Immature natural killer cell (primary cell): ENCODE data around the gene FADS1. TPM values are rescaled to one million over a fixed set of nuclear protein-coding genes. Genes with fewer than 3 reads are reported as not detected.

ENCODE experiments used
- DNase-seq, 3 donors: peaks; one replicate each; pipeline ENCODE4 v3.0.0; 2022; ENCODE audit warnings: mixed read lengths in 1 of 3
- H3K27ac Mint-ChIP-seq, 6 donors: one replicate each; pipeline ENCODE4 v1.8.0; 2020; ENCODE audit warnings: mixed read lengths in 6 of 6, mild to moderate bottlenecking in 5 of 6, inconsistent platforms in 4 of 6, moderate library complexity in 3 of 6
- H3K27me3 Mint-ChIP-seq, 3 donors: one replicate each; pipeline ENCODE4 v1.8.0; 2020 to 2021; ENCODE audit warnings: low read depth in 3 of 3, mild to moderate bottlenecking in 3 of 3, mixed read lengths in 3 of 3, moderate library complexity in 3 of 3, inconsistent platforms in 1 of 3
- H3K36me3 Mint-ChIP-seq, 3 donors: one replicate each; pipeline ENCODE4 v1.8.0; 2020; ENCODE audit warnings: mixed read lengths in 3 of 3, inconsistent platforms in 2 of 3, mild to moderate bottlenecking in 2 of 3
- H3K4me1 Mint-ChIP-seq, 2 donors: one replicate each; pipeline ENCODE4 v1.8.0; 2020; ENCODE audit warnings: inconsistent platforms in 2 of 2, mild to moderate bottlenecking in 2 of 2, mixed read lengths in 2 of 2, moderate library complexity in 1 of 2
- H3K4me3 Mint-ChIP-seq, 5 donors: one replicate each; pipeline ENCODE4 v1.8.0; 2020; ENCODE audit warnings: mild to moderate bottlenecking in 5 of 5, mixed read lengths in 5 of 5, inconsistent platforms in 3 of 5, moderate library complexity in 3 of 5
- H3K9me3 Mint-ChIP-seq, 6 donors: one replicate each; pipeline ENCODE4 v1.8.0; 2020; ENCODE audit warnings: mild to moderate bottlenecking in 6 of 6, mixed read lengths in 6 of 6, inconsistent platforms in 4 of 6, moderate library complexity in 3 of 6
- polyA plus RNA-seq, 3 donors: library from polyadenylated mRNA; unstranded; fragments of 300-500 nt; fragmentation: Illumina TruSeq; gene quantifications; one replicate each; pipeline ENCODE4 v1.2.3, GENCODE V29; 2021

The FADS1 gene
- polyA plus RNA-seq, 3 donors from 2014 or later, result 11.5 to 18.7 (median 17.7) TPM

DNA sequence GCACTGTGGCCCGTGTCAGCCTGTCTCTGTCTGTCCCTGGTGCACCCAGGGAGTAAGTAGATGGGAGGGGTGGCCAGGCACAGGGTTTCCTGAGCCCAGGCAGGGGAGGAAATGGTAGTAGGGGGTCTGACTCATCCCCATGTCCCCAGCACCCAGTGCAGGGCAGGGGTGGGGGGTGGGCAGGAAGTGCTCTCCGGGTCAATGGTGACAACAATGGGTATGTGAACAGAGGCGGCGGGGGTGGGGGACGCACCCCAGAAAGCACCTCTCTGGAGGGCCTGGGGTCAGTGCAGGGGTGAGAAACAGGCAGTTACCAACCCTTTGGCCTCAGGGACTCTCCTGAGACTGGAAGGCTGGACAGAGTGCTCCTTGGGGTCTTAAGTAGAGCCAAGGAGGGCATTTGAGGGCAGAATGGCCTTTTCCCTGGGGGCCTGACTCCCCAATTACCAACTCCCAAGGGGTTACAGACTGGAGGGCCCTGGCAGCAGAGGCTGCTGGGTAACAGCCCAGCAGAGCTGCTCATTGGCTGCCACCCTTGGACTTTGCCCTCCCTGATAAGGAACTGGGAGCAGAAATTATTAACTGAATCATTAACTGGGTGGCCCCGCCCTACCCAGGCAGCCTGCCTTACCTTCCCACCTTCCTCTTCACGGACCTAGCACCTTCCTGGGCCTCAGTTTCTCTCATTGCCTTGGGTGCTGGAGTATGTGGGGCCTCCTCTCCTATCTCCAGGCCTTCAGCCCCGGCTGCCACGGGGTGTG is 60.2 kb downstream of the FADS1 start:
- Mint-ChIP-seq H3K27me3 (peaks cover 1 to 2% (median 2%) of the 10 kb centered on the region in 3 donors), H3K9me3 (no peaks in the 10 kb centered on the region), H3K4me3 (peak overlapping the region in 1 of 5 donors; percentile 36), H3K36me3 (no peaks in the 10 kb centered on the region), H3K4me1 (peaks cover 7 to 21% of the 10 kb centered on the region in 2 donors), H3K27ac (peak overlapping the region; percentile 29 to 79 (median 60))
- DNase-seq, result peak in 2 of 3 donors; percentile 21 to 35

DNA sequence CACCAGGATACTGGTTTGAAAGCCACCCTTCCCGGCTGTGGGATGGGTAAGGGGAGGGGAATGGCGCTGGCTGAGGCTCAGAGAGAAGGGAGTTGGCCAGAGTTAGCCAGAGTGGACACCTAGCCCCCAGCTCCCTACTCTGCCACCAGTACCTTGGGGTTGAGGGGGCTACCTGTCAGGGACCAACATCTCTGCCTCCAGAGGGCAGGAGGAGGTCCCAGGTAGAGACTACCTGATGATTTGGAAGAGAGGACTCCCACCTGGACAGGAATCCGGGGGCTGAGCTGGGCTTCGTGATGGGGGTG is 60.7 kb downstream of the FADS1 start:
- Mint-ChIP-seq H3K27me3 (peaks cover 4% of the 10 kb centered on the region in 3 donors), H3K4me1 (peaks cover 7 to 23% of the 10 kb centered on the region in 2 donors), H3K9me3 (no peaks in the 10 kb centered on the region), H3K36me3 (no peaks in the 10 kb centered on the region), H3K4me3 (no peak overlapping the region), H3K27ac (peak overlapping the region; percentile 29 to 79 (median 60))
- no peak for DNase-seq

DNA sequence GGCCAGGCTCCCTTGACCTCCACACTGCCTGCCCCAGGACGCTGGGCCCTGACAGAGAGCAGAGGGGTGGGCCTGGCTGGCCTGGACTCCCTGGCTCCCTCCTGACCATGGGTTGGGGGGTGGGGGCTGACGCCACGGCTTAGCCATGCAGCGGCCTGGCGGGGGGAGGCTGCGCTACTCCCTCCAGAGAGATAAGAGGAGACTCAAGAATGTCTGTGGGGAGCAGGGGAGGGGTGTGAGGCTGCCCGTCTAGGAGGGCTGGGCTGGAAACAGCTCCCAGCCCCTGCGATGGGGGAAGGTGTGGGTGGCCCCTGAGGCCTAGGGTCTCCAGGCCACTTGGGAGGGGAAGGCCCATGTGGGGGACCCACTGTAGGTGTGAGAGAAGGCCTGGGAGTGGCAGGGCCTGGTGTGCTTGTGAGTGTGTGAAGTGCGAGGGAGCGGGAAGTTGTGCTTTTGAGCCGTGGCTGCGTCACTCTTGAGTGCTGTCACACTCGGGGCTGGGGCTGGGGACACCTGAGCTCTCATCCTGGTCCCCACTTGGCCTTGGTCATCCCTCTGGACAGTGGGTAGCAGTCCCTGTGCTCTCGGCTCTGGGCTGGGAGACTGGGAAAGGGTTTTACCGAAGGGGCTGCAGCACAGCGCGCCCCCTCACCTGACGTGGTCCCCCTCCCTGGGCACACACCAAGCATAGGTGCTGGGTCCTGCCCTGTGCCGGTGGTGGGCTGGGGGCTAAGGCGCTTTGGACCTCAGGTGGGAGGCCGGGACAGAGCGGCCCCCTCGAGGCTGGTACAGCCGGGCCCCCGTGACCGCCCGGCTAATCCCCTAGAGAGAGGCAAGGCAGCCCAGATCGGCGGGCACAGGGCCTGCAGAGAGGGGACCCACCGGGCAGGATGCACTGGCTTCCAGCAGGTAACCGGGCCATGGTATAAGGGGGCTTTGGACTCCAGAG is 62.0 kb downstream of the FADS1 start:
- Mint-ChIP-seq H3K4me3 (no peak overlapping the region), H3K27ac (peak overlapping the region in 1 of 6 donors; percentile 17), H3K9me3 (no peaks in the 10 kb centered on the region), H3K27me3 (peaks cover 4 to 7% (median 6%) of the 10 kb centered on the region in 3 donors), H3K36me3 (no peaks in the 10 kb centered on the region), H3K4me1 (peaks cover 7 to 25% of the 10 kb centered on the region in 2 donors)
- DNase-seq, result no peak

DNA sequence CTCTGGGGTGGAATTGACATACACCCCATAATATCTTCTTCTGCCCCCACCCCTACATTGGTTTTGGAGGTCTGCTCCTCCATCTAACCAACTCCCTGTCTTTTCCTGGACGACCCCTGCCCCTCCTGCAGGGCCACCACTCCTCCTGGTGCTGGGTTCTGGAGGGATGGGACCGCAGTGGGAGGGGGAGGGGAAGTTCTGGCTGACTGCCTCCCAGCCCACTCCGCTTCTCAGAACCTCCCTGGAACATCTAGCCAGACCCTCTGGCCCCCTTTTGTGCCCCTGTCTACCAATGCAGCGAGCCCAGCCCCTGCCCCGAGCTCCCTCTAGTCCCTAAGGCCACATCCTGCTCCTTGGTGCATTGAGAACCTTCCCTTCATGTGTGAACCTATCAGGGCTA is 63.1 kb downstream of the FADS1 start:
- H3K4me1 Mint-ChIP-seq, result peaks cover 7 to 25% of the 10 kb centered on the region in 2 donors
- peak overlapping the region; percentile 67 to 80 (median 78) for H3K4me3 Mint-ChIP-seq
- no peaks in the 10 kb centered on the region for H3K9me3 Mint-ChIP-seq
- H3K36me3 Mint-ChIP-seq, result no peaks in the 10 kb centered on the region
- H3K27ac Mint-ChIP-seq, result peak overlapping the region in 3 of 6 donors; percentile 45 to 59 (median 50)
- no peak for DNase-seq
- H3K27me3 Mint-ChIP-seq, result peaks cover 5 to 7% (median 6%) of the 10 kb centered on the region in 3 donors

DNA sequence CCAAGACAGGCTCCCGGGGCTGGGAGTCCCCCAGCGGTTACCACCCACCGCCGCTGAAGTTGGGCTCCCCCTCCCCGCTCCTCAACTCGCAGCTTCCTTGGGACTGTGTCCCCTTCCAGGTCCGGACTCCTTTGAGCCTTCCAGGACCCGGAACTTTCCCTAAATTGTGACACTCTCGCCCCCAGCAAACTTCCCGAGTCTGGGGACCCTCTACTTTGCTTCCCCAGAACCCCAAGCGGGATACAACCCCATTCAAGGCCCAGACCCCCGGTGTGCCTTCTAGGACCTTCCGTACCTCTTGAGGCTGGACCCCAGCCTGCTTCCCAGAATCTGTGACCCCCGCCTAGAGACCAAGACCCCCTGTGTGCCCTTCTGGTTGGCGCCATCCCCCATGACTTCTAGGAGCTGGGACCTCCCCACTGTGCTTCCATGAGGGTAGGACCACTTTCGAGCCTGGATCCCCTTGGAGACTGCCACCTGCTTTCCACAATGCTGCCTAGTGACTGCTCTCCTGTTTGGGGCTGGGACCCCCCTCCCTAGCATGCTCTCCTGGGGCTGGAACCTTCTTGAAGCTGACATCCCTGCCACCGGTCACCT is 63.8 kb downstream of the FADS1 start:
- DNase-seq, result no peak
- H3K36me3 Mint-ChIP-seq, result no peaks in the 10 kb centered on the region
- H3K27ac Mint-ChIP-seq, result peak overlapping the region in 4 of 6 donors; percentile 35 to 67 (median 52)
- no peaks in the 10 kb centered on the region for H3K9me3 Mint-ChIP-seq
- H3K4me1 Mint-ChIP-seq, result peaks cover 7 to 25% of the 10 kb centered on the region in 2 donors
- peak overlapping the region; percentile 67 to 80 (median 78) for H3K4me3 Mint-ChIP-seq
- H3K27me3 Mint-ChIP-seq, result peaks cover 5 to 7% (median 6%) of the 10 kb centered on the region in 3 donors

DNA sequence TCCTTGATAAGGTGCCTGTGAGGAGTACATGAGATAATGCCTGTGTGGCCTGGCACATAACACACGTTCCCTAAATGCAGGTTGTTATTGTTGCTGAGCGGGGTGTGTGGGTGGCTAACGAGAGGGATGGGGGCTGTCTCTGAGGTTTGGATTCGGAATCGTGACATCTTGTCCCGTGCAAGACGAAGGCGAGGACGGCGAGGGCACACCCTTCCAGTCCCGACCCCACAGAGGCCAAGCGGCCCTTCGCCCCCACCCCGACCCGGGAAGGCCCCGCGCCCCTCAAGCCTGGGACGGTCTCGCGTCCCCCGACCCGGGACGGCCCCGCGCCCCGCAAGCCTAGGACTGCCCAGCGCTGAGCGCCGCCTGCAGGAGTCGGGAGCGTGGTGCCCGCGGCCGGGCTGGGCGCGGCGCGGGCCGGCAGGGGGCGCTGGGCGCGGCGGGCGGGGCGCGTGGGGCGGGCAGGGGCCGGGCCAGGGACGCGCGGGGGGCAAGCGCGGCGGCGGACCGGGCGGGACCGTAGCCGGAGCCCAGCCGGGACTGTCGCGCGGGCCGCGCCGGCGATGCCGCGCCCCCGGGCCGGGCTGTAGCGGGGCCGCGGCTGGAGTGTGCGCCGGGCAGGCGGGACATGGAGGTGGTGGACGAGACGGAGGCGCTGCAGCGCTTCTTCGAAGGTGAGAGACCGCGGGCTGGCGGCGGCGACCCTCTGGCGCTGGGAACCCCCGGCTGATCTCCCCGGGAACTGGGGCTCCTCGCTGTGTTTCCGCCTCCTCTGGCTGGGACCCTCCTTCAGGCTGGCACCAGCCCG is 64.5 kb downstream of the FADS1 start, which contains the start of gene MYRF:
Gene MYRF, plus strand, starts transcription at position 520 of the 808 bp plus-strand sequence. Its CDS starts 109 bp downstream, at position 629.
- H3K4me1 Mint-ChIP-seq, result peaks cover 7 to 25% of the 10 kb centered on the region in 2 donors
- H3K9me3 Mint-ChIP-seq, result no peaks in the 10 kb centered on the region
- DNase-seq, result peak; percentile 56 to 66 (median 57)
- peak within 1 kb of the TSS in 5 of 6 donors; percentile 35 to 69 (median 64) for H3K27ac Mint-ChIP-seq
- peaks cover 6 to 7% (median 7%) of the 10 kb centered on the region in 3 donors for H3K27me3 Mint-ChIP-seq
- no peaks in the 10 kb centered on the region for H3K36me3 Mint-ChIP-seq
- H3K4me3 Mint-ChIP-seq, result peak within 1 kb of the TSS; percentile 69 to 86 (median 80)

DNA sequence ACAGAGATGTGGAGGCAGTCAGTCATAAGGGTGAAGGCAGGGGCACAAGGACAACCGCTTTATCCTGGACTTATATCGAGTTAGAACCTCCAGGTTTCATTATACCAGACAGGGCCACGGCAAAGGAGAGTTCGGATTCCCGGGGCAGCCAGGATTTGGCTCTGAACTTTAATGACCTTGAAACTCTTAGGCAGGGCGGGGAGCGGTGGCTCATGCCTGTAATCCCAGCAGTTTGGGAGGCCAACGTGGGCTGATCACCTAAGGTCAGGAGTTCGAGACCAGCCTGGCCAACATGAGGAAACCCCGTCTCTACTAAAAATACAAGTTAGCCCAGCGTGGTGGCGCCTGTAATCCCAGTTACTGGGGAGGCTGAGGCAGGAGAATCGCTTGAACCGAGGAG is 65.4 kb downstream of the FADS1 start:
- Mint-ChIP-seq H3K4me3 (peak overlapping the region; percentile 3 to 86 (median 50)), H3K27me3 (peaks cover 6 to 7% (median 7%) of the 10 kb centered on the region in 3 donors), H3K9me3 (no peaks in the 10 kb centered on the region), H3K27ac (peak overlapping the region in 2 of 6 donors; percentile 22 to 25), H3K36me3 (no peaks in the 10 kb centered on the region), H3K4me1 (peaks cover 7 to 19% of the 10 kb centered on the region in 2 donors)
- no peak for DNase-seq

DNA sequence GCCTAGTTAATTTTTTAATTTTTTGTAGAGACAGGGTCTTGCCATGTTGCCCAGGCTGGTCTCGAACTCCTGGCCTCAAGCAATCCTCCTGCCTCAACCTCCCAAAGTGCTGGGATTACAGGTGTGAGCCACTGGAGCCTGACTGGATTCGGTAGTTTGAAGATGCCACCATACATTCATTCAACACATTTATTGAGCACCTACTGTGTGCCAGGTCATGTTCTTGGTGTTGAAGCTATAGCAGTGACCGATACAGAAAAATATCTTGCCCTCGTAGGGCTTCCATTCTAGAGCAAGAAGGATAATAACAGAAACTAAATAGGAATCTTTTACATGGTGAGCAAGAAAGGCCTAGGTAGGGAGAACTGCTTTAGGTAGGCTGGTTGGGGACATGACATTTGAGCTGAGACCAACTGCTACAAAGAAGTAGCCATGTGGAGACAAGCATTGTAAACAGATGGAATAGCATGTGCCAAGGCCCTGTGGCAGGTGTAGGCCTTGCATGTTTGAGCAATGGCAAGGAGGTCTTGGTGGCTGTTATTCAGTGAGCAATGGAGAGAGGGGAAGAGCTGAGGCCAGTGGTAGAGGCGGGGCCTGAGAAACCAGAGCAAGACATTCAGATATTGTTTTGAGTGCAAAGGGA is 66.1 kb downstream of the FADS1 start:
- Mint-ChIP-seq H3K4me1 (peaks cover 7 to 15% of the 10 kb centered on the region in 2 donors), H3K9me3 (no peaks in the 10 kb centered on the region), H3K4me3 (peak overlapping the region; percentile 3 to 65 (median 50)), H3K27ac (peak overlapping the region in 2 of 6 donors; percentile 22 to 25), H3K27me3 (peaks cover 6 to 7% (median 7%) of the 10 kb centered on the region in 3 donors), H3K36me3 (no peaks in the 10 kb centered on the region)
- DNase-seq, result no peak

Other genes starting within 250 kb of the FADS1 start
- gene SYT7, start 235.9 kb downstream of the FADS1 start, polyA plus RNA-seq, result not detected
- gene DAGLA, start 136.6 kb downstream of the FADS1 start, polyA plus RNA-seq, result not detected
- gene MYRF, start 64.4 kb downstream of the FADS1 start, polyA plus RNA-seq, result 1 to 10 TPM in 1 of 3 donors, under 1 TPM in 1, not detected in 1; 0.43 to 2.4 TPM
- gene TMEM258, start 24.4 kb downstream of the FADS1 start, polyA plus RNA-seq, result 100 to 1,000 TPM; 160 to 274 (median 225) TPM
- 10 to 100 TPM; 20.3 to 31.3 (median 24.6) TPM for gene FEN1, start 24.1 kb downstream of the FADS1 start, polyA plus RNA-seq
- gene FADS2, start 11.3 kb upstream of the FADS1 start, polyA plus RNA-seq, result 10 to 100 TPM; 21.9 to 28.7 (median 22.0) TPM
- gene FADS3, start 74.5 kb upstream of the FADS1 start, polyA plus RNA-seq, result 1 to 10 TPM; 3.2 to 6.2 (median 3.9) TPM
- not detected for gene RAB3IL1, start 100.6 kb upstream of the FADS1 start, polyA plus RNA-seq
- gene BEST1, start 133.3 kb upstream of the FADS1 start, polyA plus RNA-seq, result 1 to 10 TPM in 2 of 3 donors, under 1 TPM in 1; 0.64 to 1.1 (median 1.0) TPM
- 1,000 to 10,000 TPM; 1,906 to 2,262 (median 2,182) TPM for gene FTH1, start 150.6 kb upstream of the FADS1 start, polyA plus RNA-seq